Fibroblast of the aortic adventitia (primary cell): ENCODE results near the gene CSNK1A1L. TPM values are rescaled to one million over a fixed set of nuclear protein-coding genes. Genes with fewer than 3 reads are reported as not detected.

Experiments
- DNase-seq: peaks from one replicate; pipeline ENCODE4 v3.0.0-alpha.2; 2010; ENCODE audit warnings: low read depth
- H3K4me3 ChIP-seq: 2 replicates; pipeline ENCODE4 v1.5.1; 2011; ENCODE audit warnings: low read depth, mild to moderate bottlenecking, control low read depth, low read length, moderate library complexity
- total RNA-seq: library from RNA; depleted of rRNA; stranded (reverse); fragments of >200 nt; gene quantifications from 2 replicates; pipeline ENCODE4 v1.2.3, GENCODE V29; 2012; ENCODE audit warnings: low replicate concordance
- TF ChIP-seq, protein P1 (sequence below): IDR thresholded peaks from 2 replicates; pipeline ENCODE4 v1.5.1; 2011; ENCODE audit warnings: mild to moderate bottlenecking, low read length, control low read depth, inconsistent platforms; ENCODE audit not compliant: insufficient read depth

The CSNK1A1L gene
- total RNA-seq, 1 donor: not detected

GRCh38 chr13:37109051-37109678 is 3.7 kb upstream of the CSNK1A1L start:
- peak; percentile 80 for DNase-seq
- no peak overlapping the region for H3K4me3 ChIP-seq
- TF ChIP-seq, protein P1, sequence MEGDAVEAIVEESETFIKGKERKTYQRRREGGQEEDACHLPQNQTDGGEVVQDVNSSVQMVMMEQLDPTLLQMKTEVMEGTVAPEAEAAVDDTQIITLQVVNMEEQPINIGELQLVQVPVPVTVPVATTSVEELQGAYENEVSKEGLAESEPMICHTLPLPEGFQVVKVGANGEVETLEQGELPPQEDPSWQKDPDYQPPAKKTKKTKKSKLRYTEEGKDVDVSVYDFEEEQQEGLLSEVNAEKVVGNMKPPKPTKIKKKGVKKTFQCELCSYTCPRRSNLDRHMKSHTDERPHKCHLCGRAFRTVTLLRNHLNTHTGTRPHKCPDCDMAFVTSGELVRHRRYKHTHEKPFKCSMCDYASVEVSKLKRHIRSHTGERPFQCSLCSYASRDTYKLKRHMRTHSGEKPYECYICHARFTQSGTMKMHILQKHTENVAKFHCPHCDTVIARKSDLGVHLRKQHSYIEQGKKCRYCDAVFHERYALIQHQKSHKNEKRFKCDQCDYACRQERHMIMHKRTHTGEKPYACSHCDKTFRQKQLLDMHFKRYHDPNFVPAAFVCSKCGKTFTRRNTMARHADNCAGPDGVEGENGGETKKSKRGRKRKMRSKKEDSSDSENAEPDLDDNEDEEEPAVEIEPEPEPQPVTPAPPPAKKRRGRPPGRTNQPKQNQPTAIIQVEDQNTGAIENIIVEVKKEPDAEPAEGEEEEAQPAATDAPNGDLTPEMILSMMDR: peak; percentile 66

DNA sequence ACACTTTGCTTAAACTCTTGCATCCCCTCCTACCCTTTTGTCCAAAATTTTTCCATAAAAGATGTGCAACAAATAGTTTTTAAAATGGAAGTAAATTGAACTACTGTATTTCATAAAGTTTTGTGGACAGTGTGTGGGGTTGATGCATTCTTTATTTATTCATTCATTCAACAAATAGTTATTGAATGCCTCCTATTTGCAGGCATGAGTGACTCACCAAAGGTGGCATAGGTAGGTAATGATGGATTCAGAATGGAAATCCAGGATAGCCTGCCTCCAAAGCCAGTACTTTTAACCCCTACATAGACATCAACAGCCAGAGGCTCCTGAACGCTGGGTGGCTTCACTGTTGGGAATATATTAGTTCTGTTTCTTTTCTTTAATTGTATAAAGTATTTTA is 2.4 kb upstream of the CSNK1A1L start:
- H3K4me3 ChIP-seq: no peak overlapping the region
- TF ChIP-seq, protein P1: no peak
- DNase-seq: no peak

- no peak for DNase-seq
- no peak overlapping the region for H3K4me3 ChIP-seq
- TF ChIP-seq, protein P1: no peak
These were observed 2.0 kb upstream of the CSNK1A1L start for GRCh38 chr13:37107456-37107855.

- no peak overlapping the region for H3K4me3 ChIP-seq
- DNase-seq: no peak
- TF ChIP-seq, protein P1: no peak
These were observed 1.2 kb upstream of the CSNK1A1L start for GRCh38 chr13:37106642-37107041.

GRCh38 chr13:37102896-37103295 is 2.6 kb downstream of the CSNK1A1L start:
- TF ChIP-seq, protein P1: no peak
- no peak overlapping the region for H3K4me3 ChIP-seq
- peak; percentile 62 for DNase-seq

DNA sequence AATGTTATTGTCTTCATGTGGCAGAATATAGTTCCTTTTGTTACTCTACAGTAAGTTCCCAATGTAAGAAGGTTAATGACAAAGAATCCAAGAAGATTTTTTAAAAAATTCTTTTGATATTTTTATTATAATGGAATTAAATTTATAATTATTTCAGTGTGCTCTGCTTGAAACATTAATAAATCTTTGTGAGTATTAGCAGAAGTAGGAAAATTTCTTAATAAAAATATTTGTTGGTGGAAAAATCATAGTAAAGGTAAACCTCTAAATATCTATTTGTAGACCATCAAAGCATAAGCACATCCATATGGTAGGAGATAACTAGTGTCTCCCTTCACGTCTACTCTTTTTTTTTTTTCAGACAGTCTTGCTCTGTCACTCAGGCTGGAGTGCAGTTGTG is 4.3 kb downstream of the CSNK1A1L start:
- TF ChIP-seq, protein P1: no peak
- DNase-seq: no peak
- H3K4me3 ChIP-seq: no peak overlapping the region

GRCh38 chr13:37100731-37101130 is 4.7 kb downstream of the CSNK1A1L start:
- H3K4me3 ChIP-seq: no peak overlapping the region
- TF ChIP-seq, protein P1: no peak
- peak; percentile 25 for DNase-seq
